Gastroesophageal sphincter (tissue), 4 donors: ENCODE measurements around the gene BHLHE40. TPM values are rescaled to one million over a fixed set of nuclear protein-coding genes. Genes with fewer than 3 reads are reported as not detected.

ENCODE experiments used
- ATAC-seq: fragments of 150-250 bp; one replicate; pipeline ENCODE4 v1.9.1; 2016; ENCODE audit warnings: mild to moderate bottlenecking, moderate library complexity
- H3K27ac ChIP-seq, 4 donors: fragments of 200-600 bp; sonication (generic) in 3 of 4; 1 replicate in 3 of 4; 2 replicates in 1 of 4; pipeline ENCODE4 v1.5.1; 2016 to 2019
- H3K27me3 ChIP-seq: fragments of 200-600 bp; sonication (generic); one replicate; pipeline ENCODE4 v1.5.1; 2019
- H3K36me3 ChIP-seq, 2 donors: fragments of 200-600 bp; sonication (generic); one replicate each; pipeline ENCODE4 v1.5.1; 2019; ENCODE audit warnings: control low read depth in 1 of 2
- H3K4me1 ChIP-seq, 3 donors: fragments of 200-600 bp; sonication (generic); 1 replicate in 2 of 3; 2 replicates in 1 of 3; pipeline ENCODE4 v1.5.1; 2016 to 2019; ENCODE audit warnings: control low read depth in 2 of 3
- H3K4me3 ChIP-seq, 2 donors: fragments of 200-600 bp; sonication (generic); one replicate each; pipeline ENCODE4 v1.5.1; 2019; ENCODE audit warnings: mild to moderate bottlenecking in 1 of 2, moderate library complexity in 1 of 2
- H3K9me3 ChIP-seq, 3 donors: fragments of 200-600 bp; sonication (generic); one replicate each; pipeline ENCODE4 v1.5.1; 2017 to 2019; ENCODE audit warnings: control low read depth in 2 of 3
- CTCF ChIP-seq, 4 experiments: fragments of 200-600 bp in 2 of 4; fragments of 450-650 bp in 2 of 4; sonication (generic) in 1 of 4; IDR thresholded peaks; one replicate each; pipeline ENCODE4 v1.5.1; 2017 to 2019; ENCODE audit warnings: antibody characterized with exemption in 4 of 4, mild to moderate bottlenecking in 2 of 4, moderate library complexity in 2 of 4
- EP300 ChIP-seq: sonication (generic); formaldehyde crosslinking; IDR thresholded peaks from one replicate; pipeline ENCODE4 v1.6.1; 2017; ENCODE audit warnings: antibody characterized with exemption, mild to moderate bottlenecking
- POLR2A ChIP-seq, 2 donors: fragments of 450-650 bp; IDR thresholded peaks; one replicate each; pipeline ENCODE4 v1.6.1; 2017; ENCODE audit warnings: antibody characterized with exemption in 2 of 2, mild to moderate bottlenecking in 2 of 2, moderate library complexity in 1 of 2
- POLR2AphosphoS5 ChIP-seq: sonication (generic); formaldehyde crosslinking; IDR thresholded peaks from one replicate; pipeline ENCODE4 v1.6.1; 2017; ENCODE audit warnings: antibody characterized with exemption
- WGBS, 2 donors: methylation state at CpG; one replicate each; pipeline ENCODE4 v1.1.5; 2018; ENCODE audit warnings: low coverage in 1 of 2; 5-methylcytosine and 5-hydroxymethylcytosine counted together
- total RNA-seq, 4 donors: library from RNA; depleted of rRNA; stranded (reverse); fragments of >200 nt; gene quantifications; one replicate each; pipeline ENCODE4 v1.1.0, GENCODE V29; 2016

Gene BHLHE40
- total RNA-seq, 4 donors from 2014 or later: 7.8 to 46.0 (median 14.0) TPM

DNA sequence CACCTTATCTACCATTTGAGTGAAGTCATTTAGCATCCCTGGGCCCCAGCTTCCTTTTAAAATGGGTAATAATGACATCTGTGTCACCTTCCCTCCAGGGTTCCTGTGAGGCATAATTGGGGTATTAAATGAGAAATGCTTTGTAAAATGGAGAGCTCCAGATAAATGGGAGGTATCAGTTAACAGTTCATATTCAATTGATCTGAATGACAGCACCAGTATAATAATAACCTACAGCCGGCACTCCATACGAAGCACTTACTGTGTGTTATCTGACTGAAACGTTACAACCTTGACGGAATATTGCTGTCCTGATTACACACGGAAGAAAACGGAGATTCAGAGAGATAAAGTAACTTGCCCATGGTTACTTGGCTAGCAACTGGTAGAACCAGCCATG, 53.6 kb downstream of the BHLHE40 start:
- TF ChIP-seq CTCF (IDR thresholded peaks at IDR 0.05) (no peak), POLR2AphosphoS5 (no peak), EP300 (no peak), POLR2A (IDR thresholded peaks at IDR 0.05) (no peak)
- ATAC-seq: no peak
- no peak overlapping the region for H3K4me3 ChIP-seq
- H3K27me3 ChIP-seq: no peaks in the 10 kb centered on the region
- H3K4me1 ChIP-seq: no peaks in the 10 kb centered on the region
- H3K9me3 ChIP-seq: no peaks in the 10 kb centered on the region
- 80 to 90% methylated on average over 6 of the region's 6 CpGs for WGBS, 2 donors
- H3K36me3 ChIP-seq: no peaks in the 10 kb centered on the region
- H3K27ac ChIP-seq: no peak overlapping the region

Other genes starting within 250 kb of the BHLHE40 start
- 10 to 100 TPM; 41.5 to 59.9 (median 50.9) TPM for gene ARL8B, start 142.9 kb downstream of the BHLHE40 start, total RNA-seq
- 10 to 100 TPM; 18.4 to 41.7 (median 35.8) TPM for gene EDEM1, start 208.3 kb downstream of the BHLHE40 start, total RNA-seq